ENCODE data around the gene CD84.

DNA sequence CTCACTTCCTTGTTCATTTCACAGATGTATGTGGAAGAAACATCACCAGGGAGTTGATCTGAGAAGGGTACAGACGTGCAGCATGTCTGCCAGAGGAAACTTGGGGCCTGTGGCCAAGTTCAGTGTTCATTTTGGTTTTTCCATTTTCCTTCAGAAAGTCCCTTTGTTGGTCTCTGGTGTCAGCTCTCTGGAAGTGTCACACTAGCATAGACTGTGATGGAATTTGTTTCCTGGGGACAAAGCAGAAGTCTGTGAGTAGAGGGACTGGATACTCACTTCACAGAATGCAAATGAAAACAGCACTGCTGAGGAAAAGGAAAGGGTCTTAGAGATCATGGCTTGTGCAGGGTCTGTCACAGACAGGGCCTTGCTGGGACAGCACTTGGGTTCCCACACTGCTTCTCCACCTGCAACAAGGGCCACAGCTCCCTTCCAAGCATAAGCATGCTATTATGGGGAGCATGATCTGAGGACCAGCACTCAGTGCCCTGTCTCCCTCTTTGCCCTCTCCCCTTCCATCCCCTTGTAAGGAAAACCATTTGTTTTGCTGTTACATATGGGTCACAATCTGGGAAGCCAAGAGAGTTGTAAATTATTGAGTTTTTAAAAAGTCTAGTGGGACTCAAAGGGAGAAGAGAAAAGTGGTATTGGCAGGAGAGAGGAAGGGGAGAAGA, 31.4 kb upstream of the CD84 start:
- TF ChIP-seq CTCF (conservative IDR thresholded peaks at IDR 0.05; ENCODE audit: low read length) (no peak), EZH2phosphoT487 (IDR thresholded peaks at IDR 0.05; ENCODE audit: borderline replicate concordance, low read depth, low read length) (no peak)

Data from OCI-LY7 (cell line).